Subcutaneous adipose tissue (tissue), 4 donors: ENCODE data around the gene TRPC1. TPM values are rescaled to one million over a fixed set of nuclear protein-coding genes. Genes with fewer than 3 reads are reported as not detected.

Experiments used
- total RNA-seq, 4 donors: library from RNA; depleted of rRNA; stranded (reverse); fragments of >200 nt; gene quantifications; one replicate each; pipeline ENCODE4 v1.1.0, GENCODE V29; 2016
- TF ChIP-seq, protein P1 (sequence below): fragments of 450-650 bp; IDR thresholded peaks from one replicate; pipeline ENCODE4 v1.5.1; 2016; ENCODE audit warnings: low read depth, mild to moderate bottlenecking, control low read depth, antibody characterized with exemption, moderate library complexity

The TRPC1 gene
- total RNA-seq, 4 donors from 2014 or later: 8.3 to 16.5 (median 13.3) TPM

DNA sequence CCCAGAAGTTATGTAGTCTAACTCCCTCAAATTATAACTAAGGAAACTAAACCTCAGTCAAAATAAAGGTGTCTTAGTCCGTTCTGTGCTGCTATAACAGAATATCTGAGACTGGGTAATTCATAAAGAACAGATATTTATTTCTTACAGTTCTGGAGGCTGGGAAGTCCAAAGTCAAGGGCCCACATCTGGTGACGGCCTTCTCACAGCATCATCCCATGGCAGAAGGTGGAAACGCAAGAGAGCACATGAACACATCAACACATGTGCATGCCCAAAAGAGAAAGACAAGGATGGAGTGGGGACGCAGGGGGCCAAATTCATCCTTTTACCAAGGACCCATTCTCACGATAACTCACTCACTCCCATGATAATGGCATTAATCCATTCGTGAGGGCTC lies 92.0 kb downstream of the TRPC1 start:
- TF ChIP-seq, protein P1, sequence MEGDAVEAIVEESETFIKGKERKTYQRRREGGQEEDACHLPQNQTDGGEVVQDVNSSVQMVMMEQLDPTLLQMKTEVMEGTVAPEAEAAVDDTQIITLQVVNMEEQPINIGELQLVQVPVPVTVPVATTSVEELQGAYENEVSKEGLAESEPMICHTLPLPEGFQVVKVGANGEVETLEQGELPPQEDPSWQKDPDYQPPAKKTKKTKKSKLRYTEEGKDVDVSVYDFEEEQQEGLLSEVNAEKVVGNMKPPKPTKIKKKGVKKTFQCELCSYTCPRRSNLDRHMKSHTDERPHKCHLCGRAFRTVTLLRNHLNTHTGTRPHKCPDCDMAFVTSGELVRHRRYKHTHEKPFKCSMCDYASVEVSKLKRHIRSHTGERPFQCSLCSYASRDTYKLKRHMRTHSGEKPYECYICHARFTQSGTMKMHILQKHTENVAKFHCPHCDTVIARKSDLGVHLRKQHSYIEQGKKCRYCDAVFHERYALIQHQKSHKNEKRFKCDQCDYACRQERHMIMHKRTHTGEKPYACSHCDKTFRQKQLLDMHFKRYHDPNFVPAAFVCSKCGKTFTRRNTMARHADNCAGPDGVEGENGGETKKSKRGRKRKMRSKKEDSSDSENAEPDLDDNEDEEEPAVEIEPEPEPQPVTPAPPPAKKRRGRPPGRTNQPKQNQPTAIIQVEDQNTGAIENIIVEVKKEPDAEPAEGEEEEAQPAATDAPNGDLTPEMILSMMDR: no peak

DNA sequence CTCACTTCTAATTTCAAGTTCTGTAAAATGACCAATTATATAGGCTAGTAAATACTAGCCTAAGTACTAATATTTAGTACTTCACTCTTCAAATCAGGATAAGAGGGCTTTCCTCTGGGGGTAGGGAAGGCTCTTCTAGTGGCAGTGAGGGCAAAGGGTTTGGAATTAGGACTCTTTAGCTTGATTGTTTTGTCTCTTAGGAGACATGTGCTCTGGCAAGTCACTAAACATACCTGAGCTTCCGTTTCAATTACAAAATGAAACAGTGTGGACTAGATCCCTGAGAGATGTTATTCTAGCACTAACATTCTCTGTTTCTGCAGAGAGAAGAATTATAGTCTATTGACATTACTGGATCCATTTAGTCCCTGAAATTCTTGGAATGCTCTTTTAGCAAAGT lies 93.5 kb downstream of the TRPC1 start:
- TF ChIP-seq, protein P1: no peak

DNA sequence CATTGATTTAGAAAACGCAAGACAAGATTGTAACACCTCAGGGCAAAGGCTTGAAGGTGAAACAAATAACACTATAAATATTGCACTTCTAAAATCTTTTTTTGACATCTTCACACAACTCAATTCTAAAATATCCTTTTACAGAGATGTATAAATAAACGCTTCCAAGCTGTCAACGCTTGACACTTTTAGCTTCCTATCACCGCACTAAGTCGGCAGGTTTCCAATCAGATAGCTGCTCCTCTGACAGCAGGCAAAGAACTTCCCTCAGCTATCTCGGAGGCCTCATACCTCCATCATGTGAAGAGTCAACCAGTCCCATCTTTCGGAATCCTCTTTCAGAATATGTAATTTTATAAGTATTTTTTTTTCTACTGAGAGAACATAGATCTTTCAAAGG lies 94.1 kb downstream of the TRPC1 start:
- TF ChIP-seq, protein P1: no peak

DNA sequence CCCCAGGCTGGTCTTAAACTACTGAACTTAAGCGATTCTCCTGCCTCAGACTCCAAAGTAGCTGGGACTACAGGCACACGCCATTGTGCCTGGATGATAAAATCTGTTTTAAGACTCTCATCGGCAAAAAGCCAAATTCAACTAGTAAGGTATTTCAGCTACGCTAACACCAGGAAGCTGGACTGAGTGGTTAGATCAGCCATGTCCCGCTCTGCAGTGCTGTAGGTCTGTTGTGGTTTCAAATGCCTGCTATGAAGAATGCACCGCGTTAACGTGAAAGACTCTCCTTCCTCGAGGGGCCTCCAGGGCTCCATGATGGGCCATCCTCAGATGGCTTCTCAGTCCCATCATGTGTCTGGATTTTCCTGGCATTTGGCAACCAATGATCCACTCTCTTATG lies 94.8 kb downstream of the TRPC1 start:
- TF ChIP-seq, protein P1: no peak

DNA sequence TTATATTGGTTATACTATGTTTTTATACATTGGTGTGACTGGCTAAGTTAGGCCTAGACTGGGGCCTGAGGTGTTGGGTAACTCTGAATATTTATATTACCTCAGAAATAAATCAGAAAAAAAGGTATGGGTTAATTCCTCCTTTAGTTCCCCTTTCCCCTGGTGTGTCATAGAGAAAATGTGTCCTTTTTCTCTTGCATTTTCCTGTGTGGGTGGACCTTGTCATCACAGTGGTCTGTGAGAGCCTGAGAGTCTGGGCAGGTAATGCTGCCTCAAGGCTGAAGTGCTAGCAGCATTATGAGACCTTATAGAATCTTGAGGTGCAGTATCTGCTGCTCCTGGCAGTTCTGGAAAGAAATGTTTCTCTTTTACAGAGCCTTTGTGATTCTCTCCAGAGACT lies 95.3 kb downstream of the TRPC1 start:
- TF ChIP-seq, protein P1: no peak

DNA sequence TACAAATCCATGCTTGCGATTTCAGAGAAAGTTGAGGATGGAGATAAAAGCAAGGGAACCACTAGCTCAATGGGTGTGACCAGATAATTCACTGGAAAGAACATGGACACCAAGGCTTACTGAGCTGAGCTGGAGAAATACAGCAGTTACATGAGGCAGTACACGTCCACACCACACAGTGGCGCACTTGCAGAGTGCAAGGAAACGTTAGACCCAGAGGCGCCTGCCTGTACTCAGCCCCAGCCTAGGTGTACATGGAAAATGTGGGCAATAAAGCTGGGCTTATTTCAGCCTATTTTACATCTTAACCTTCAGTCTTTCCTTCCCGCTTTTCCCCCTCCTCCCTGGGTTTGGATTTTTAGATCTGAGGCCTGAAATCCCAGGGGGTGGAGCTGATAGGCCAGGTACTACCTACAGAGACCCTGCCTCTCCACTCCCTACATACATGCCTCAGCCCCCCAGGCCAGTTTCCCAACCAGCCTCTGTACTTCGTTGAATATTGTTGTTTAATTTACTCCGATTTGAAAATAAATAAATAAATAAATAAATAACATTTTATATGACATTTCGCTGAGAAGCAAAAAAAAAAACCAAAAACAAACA lies 105.0 kb downstream of the TRPC1 start:
- TF ChIP-seq, protein P1: no peak

DNA sequence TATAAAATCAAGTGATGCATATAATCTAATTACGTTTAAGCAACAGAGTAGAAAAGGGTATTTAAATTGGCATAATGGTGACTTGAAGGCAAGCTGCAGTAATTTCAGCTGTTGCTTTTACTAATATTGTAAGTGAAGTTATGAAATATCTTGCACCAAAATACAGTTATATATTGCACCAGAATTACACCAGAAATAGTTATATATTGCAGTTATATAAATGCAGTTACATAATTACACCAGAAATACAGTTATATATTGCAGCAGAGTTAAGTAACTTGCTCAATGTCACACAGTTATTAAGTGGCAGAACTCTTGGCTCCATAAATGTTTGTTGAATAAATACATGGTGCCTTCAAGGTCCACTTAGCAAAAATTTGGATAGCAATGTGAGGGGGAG lies 113.7 kb downstream of the TRPC1 start:
- TF ChIP-seq, protein P1: no peak
